HCT116 (cell line): ENCODE data around the gene PNRC2.

Experiments
- EZH2 ChIP-seq: fragments of 200-600 bp; sonication (generic); IDR thresholded peaks from 2 replicates; pipeline ENCODE4 v1.6.1; 2017; ENCODE audit warnings: antibody characterized with exemption, mixed run types
- EZH2phosphoT487 ChIP-seq: fragments of 200-600 bp; IDR thresholded peaks from 2 replicates; pipeline ENCODE4 v1.6.1; 2018; ENCODE audit warnings: antibody characterized with exemption, borderline replicate concordance
- FOSL1 ChIP-seq: IDR thresholded peaks from 2 replicates; pipeline ENCODE4 v1.6.1; 2012; ENCODE audit warnings: low read depth
- POLR2A ChIP-seq: IDR thresholded peaks from 2 replicates; pipeline ENCODE4 v1.7.0; 2011; ENCODE audit warnings: borderline replicate concordance; ENCODE audit not compliant: insufficient read depth, insufficient read length; ENCODE audit errors: extremely low read depth
- POLR2AphosphoS5 ChIP-seq: IDR thresholded peaks from 2 replicates; pipeline ENCODE4 v1.6.1; 2011; ENCODE audit warnings: mild to moderate bottlenecking, low read depth, low read length, moderate library complexity
- ZFX ChIP-seq: fragments of 450-650 bp; IDR thresholded peaks from 2 replicates; pipeline ENCODE4 v1.6.1; 2017
- TF ChIP-seq, protein P1 (sequence below), 3 experiments: fragments of 200-600 bp in 1 of 3; sonication (generic) in 1 of 3; IDR thresholded peaks in 2 of 3; conservative IDR thresholded peaks in 1 of 3; 2 replicates each; pipeline ENCODE4 v1.5.1; 2012 to 2017; ENCODE audit warnings: low read depth in 2 of 3, low read length in 2 of 3, antibody characterized with exemption in 1 of 3, borderline replicate concordance in 1 of 3, control low read depth in 1 of 3, mild to moderate bottlenecking in 1 of 3, mixed read lengths in 1 of 3, mixed run types in 1 of 3, moderate library complexity in 1 of 3; ENCODE audit not compliant: insufficient read depth in 1 of 3
- TF ChIP-seq, protein P2 (sequence below): IDR thresholded peaks from 2 replicates; pipeline ENCODE4 v1.6.1; 2012; ENCODE audit warnings: low read depth
- TF ChIP-seq, protein P3 (sequence below): IDR thresholded peaks from 2 replicates; pipeline ENCODE4 v1.6.1; 2011; ENCODE audit warnings: mild to moderate bottlenecking, low read length, moderate library complexity; ENCODE audit not compliant: insufficient replicate concordance; ENCODE audit errors: extremely low read depth

DNA sequence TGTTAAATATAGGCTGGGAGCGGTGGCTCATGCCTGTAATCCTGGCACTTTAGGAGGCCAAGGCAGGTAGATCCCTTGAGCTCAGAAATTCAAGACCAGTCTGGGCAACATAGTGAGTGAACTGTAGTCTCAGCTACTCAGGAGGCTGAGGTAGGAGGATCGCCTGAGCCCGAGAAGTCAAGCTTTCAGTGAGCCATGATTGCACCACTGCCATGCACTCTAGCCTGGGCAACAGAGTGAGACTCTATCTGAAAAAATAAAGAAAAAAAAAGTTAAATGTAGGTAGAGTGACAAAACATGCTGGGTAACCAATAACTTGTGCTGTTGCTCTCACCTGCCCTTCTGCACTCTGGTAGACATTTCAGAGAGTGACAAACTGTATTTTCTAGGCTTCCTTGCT is 45.5 kb downstream of the PNRC2 start:
- TF ChIP-seq, protein P1, sequence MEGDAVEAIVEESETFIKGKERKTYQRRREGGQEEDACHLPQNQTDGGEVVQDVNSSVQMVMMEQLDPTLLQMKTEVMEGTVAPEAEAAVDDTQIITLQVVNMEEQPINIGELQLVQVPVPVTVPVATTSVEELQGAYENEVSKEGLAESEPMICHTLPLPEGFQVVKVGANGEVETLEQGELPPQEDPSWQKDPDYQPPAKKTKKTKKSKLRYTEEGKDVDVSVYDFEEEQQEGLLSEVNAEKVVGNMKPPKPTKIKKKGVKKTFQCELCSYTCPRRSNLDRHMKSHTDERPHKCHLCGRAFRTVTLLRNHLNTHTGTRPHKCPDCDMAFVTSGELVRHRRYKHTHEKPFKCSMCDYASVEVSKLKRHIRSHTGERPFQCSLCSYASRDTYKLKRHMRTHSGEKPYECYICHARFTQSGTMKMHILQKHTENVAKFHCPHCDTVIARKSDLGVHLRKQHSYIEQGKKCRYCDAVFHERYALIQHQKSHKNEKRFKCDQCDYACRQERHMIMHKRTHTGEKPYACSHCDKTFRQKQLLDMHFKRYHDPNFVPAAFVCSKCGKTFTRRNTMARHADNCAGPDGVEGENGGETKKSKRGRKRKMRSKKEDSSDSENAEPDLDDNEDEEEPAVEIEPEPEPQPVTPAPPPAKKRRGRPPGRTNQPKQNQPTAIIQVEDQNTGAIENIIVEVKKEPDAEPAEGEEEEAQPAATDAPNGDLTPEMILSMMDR (IDR thresholded peaks at IDR 0.05 in 2 of 3, conservative IDR thresholded peaks at IDR 0.05 in 1 of 3; ENCODE audit: borderline replicate concordance in 1 of 3, insufficient read depth in 1 of 3, low read depth in 2 of 3, low read length in 2 of 3) = no peak
- TF ChIP-seq EZH2phosphoT487 (no peak), EZH2 (no peak), POLR2AphosphoS5 (no peak), POLR2A (no peak), FOSL1 (no peak), ZFX (no peak)
- TF ChIP-seq, protein P2, sequence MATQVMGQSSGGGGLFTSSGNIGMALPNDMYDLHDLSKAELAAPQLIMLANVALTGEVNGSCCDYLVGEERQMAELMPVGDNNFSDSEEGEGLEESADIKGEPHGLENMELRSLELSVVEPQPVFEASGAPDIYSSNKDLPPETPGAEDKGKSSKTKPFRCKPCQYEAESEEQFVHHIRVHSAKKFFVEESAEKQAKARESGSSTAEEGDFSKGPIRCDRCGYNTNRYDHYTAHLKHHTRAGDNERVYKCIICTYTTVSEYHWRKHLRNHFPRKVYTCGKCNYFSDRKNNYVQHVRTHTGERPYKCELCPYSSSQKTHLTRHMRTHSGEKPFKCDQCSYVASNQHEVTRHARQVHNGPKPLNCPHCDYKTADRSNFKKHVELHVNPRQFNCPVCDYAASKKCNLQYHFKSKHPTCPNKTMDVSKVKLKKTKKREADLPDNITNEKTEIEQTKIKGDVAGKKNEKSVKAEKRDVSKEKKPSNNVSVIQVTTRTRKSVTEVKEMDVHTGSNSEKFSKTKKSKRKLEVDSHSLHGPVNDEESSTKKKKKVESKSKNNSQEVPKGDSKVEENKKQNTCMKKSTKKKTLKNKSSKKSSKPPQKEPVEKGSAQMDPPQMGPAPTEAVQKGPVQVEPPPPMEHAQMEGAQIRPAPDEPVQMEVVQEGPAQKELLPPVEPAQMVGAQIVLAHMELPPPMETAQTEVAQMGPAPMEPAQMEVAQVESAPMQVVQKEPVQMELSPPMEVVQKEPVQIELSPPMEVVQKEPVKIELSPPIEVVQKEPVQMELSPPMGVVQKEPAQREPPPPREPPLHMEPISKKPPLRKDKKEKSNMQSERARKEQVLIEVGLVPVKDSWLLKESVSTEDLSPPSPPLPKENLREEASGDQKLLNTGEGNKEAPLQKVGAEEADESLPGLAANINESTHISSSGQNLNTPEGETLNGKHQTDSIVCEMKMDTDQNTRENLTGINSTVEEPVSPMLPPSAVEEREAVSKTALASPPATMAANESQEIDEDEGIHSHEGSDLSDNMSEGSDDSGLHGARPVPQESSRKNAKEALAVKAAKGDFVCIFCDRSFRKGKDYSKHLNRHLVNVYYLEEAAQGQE = no peak
- TF ChIP-seq, protein P3, sequence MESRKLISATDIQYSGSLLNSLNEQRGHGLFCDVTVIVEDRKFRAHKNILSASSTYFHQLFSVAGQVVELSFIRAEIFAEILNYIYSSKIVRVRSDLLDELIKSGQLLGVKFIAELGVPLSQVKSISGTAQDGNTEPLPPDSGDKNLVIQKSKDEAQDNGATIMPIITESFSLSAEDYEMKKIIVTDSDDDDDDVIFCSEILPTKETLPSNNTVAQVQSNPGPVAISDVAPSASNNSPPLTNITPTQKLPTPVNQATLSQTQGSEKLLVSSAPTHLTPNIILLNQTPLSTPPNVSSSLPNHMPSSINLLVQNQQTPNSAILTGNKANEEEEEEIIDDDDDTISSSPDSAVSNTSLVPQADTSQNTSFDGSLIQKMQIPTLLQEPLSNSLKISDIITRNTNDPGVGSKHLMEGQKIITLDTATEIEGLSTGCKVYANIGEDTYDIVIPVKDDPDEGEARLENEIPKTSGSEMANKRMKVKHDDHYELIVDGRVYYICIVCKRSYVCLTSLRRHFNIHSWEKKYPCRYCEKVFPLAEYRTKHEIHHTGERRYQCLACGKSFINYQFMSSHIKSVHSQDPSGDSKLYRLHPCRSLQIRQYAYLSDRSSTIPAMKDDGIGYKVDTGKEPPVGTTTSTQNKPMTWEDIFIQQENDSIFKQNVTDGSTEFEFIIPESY = no peak
